T47D (cell line): ENCODE measurements around the gene ANO9.

ENCODE experiments used
- DNase-seq, 2 experiments: peaks; one replicate each; pipeline versions ENCODE4 v3.0.0 to v3.0.0-alpha.2; 2011 to 2012; ENCODE audit warnings: low read depth in 1 of 2, low spot score in 1 of 2
- JUND ChIP-seq: IDR thresholded peaks from 2 replicates; pipeline ENCODE4 v1.6.1; 2012; ENCODE audit warnings: low read depth
- in situ Hi-C: cut with HindIII; loops from 2 replicates; pipeline ENCODE4 v1.10.0; 2016; ENCODE audit warnings: low sequenced_read_pairs, low pct_unique_long_range_greater_than_20kb

ANO9 gene

DNA sequence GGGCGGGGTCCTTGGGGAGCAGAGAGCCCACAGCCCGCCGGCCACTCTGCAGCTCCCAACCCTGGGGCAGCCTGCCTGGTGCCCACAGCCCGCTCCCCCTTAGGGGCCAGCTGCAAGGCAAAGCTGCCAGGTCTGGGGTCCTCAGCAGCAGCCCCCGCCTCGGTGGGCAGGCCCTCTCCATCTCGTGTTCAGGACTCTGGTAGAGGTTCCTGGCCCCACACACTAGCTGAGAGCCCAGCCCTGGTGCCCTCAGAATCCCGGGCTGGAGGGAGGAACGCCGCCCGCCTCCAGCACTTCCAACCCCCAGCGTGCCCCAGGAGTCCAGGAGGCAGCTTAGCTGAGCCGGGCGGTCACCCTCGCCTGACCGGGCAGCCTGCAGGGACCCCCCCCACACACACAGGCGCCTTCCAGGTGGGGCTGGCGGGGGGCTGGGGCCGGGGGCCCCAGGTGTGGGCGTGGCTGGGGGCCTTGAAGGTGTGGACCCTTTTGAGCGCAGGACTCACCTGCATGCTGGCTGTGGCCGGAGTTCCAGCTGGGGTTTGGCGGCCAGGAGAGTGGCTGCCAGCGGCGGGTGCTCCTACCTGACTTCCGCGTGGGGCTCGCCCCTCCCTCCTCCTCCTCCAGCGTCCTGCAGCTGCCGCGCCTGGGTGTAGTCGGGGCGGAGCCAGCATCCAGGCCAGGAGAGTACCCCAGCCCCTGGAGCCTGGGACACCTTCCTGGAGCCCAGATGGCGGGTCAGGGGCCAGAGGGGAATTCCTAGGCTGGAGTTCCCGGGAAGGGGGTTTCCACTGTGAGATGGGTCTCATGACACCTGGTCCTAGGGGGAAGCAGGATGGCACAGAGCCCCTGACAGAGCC, at the start of gene ANO9:
Gene ANO9 (minus strand): TSS at position 594 of the 857 bp plus-strand sequence. CDS start 85 bp downstream, at position 509.
- peak; percentile 46 to 61 for DNase-seq
- in situ Hi-C loops: no loop called here
- TF ChIP-seq JUND: no peak

- in situ Hi-C loops: no loop called here
- no peak for TF ChIP-seq JUND
These were observed 49.5 kb upstream of the ANO9 start for GRCh38 chr11:491358-491757.

DNA sequence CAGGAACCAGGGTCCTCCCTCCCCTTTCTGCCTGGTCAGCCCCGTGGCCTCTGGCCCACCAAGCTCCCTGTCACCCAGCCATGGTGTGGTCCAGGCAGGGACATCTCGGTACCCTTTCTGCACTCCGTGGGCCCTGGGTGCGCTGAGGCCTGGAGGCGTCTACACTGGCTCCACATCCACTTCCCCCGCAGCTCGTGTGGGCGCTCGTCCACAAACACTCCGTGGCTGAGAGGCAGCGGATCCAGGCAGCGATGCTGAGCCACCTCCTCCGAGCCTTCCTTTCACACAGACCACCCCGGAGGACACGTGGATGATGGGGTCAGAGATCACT, 49.1 kb upstream of the ANO9 start:
- TF ChIP-seq JUND: no peak
- no peak for DNase-seq
- in situ Hi-C loops: no loop called here

More at GRCh38 chr11:491358-491757, 49.5 kb upstream of the ANO9 start:
- no peak for DNase-seq

DNA sequence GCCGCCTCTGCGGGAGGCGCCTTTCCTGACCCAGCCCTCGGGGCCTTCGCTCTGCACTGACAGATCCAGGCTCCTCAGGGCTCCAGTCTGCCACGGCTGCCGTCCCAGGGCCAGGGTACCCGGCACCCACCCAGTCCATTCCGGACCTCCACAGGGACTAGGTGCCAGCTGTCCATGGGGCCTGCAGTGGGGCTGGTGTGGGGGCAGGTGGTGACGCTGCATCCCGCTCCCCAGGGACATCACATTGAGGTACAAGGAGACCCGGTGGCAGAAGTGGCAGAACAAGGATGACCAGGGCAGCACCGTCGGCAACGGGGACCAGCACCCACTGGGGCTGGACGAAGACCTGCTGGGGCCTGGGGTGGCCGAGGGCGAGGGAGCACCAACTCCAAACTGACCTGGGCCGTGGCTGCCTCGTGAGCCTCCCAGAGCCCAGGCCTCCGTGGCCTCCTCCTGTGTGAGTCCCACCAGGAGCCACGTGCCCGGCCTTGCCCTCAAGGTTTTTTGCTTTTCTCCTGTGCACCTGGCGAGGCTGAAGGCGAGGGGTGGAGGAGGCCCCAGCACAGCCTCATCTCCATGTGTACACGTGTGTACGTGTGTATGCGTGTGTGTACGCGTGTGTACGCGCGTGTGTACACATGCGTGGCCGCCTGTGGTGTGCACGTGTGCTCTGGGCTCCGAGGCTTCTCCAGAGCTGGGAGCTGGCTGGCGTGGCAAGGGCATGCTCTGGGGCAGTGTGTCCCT, 48.5 kb upstream of the ANO9 start:
- in situ Hi-C loops: no loop called here
- no peak for DNase-seq

DNA sequence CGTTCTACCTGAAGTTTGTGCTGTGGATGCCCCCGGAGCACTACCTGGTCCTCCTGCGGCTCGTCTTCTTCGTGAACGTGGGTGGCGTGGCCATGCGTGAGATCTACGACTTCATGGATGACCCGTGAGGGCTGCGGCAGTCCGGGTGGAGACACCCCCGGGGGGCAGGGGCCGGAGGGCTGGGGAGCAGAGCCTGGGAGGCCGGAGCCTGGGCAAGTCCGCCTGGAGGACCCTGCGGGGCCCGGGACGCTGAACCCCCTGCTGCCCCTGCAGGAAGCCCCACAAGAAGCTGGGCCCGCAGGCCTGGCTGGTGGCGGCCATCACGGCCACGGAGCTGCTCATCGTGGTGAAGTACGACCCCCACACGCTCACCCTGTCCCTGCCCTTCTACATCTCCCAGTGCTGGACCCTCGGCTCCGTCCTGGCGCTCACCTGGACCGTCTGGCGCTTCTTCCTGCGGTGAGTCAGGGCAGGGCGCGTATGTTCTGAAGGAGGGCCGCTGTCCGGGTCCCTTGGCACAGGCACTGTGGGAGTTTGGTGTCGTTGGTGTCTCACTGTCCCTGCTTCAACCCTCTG, 47.9 kb upstream of the ANO9 start:
- in situ Hi-C loops: no loop called here
- no peak for TF ChIP-seq JUND
- DNase-seq: no peak

More for the DNA sequence above, 48.5 kb upstream of the ANO9 start:
- TF ChIP-seq JUND: no peak

- TF ChIP-seq JUND: no peak
- in situ Hi-C loops: no loop called here
- no peak for DNase-seq
These were observed 47.2 kb upstream of the ANO9 start for GRCh38 chr11:488992-489391.

- no peak for DNase-seq
- in situ Hi-C loops: no loop called here
- no peak for TF ChIP-seq JUND
These were observed 46.8 kb upstream of the ANO9 start for GRCh38 chr11:488579-488978.

DNA sequence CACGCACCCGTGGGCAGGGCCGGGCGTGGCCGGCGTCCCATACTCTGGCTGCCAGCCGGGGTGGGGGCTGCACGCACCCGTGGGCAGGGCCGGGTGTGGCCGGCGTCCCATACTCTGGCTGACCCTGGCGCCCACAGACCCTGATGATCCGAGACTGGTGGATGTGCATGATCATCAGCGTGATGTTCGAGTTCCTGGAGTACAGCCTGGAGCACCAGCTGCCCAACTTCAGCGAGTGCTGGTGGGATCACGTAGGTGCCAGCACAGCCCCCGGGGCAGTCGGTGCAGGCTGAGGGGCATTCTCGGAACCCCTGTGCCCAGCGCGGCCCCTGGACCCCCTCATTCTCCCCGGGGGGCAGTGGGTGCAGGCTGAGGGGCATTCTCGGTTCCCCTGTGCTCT, 46.3 kb upstream of the ANO9 start:
- in situ Hi-C loops: no loop called here
- TF ChIP-seq JUND: no peak
- DNase-seq: no peak

GRCh38 chr11:487571-488021, 45.8 kb upstream of the ANO9 start:
- DNase-seq: no peak
- TF ChIP-seq JUND: no peak
- in situ Hi-C loops: no loop called here

- no peak for TF ChIP-seq JUND
- no peak for DNase-seq
- in situ Hi-C loops: no loop called here
These were observed 44.4 kb upstream of the ANO9 start for GRCh38 chr11:486189-486588.

DNA sequence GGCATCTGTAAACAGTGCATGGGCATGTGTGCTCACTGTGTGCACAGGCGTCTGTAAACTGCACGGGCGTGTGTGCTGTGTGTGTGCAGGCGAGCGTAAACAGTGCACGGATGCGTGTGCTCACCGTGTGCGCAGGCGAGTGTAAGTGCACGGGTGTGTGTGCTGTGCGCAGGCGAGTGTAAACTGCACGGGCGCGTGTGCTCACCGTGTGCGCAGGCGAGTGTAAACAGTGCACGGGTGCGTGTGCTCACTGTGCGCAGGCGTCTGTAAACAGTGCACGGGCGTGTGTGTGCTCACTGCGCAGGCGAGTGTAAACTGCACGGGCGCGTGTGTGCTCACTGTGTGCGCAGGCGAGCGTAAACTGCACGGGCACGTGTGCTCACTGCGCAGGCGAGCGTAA, 42.8 kb upstream of the ANO9 start:
- no peak for DNase-seq
- in situ Hi-C loops: no loop called here
- no peak for TF ChIP-seq JUND

GRCh38 chr11:479311-479710, 37.5 kb upstream of the ANO9 start:
- no peak for TF ChIP-seq JUND
- DNase-seq: no peak
- in situ Hi-C loops: no loop called here
